Measurements from ENCODE around the gene FAT1.

- no peak for TF ChIP-seq POLR2A (IDR thresholded peaks at IDR 0.05)
- TF ChIP-seq CTCF (IDR thresholded peaks at IDR 0.05): no peak
These were observed 34.2 kb downstream of the FAT1 start for GRCh38 chr4:186689476-186689875.

Data from esophagus squamous epithelium (tissue), 4 donors.